ENCODE measurements around the gene ZNF335.
"Not testable (repeated sequence)": the region's sequence is repeated elsewhere in the genome, so short reads cannot be mapped to it uniquely, and the experiment has no call there.

ZNF335 gene

DNA sequence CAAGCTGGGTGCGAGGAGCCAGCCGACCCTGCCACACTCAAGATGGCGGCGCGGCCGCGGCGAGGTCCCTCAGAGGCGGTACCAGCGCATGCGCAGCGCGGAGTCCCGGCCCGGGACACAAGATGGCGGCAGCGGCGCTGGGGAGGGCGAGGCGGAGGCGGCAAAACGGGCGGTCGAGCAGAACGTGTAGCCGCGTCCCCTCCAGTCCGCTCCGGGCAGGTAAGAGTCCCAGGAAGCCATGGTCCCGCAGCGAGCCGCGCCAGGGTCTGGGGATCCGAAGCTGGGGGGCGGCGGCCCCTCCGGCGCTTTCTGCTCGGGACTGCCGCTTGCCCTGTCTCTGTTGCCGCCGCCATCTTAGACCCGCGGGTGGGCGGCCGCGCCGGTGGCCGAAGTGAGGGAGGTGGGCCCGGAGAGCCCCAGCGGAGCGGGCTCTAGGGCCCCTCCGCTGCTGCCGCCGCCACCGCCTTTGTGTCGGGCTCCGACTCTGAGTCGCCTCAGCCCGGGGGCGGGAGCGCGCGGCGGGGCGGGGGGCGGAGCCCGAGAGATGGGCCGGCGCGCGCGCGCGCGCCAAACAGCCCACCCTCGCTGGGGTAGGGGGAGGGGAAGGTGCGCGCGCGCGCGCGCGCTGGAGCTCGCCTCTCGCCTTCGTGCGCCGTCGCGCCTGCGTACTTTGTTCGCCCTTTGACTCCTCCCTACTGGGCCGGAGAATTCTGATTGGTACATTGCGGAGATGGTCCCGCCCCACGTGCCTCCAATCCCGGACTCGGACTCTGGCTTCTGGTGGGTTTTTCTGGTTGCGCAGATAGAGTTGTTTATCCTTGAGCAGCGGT, 37.2 kb downstream of the ZNF335 start, which contains the start of gene PCIF1:
Gene PCIF1 (plus strand): TSS at position 98 of the 830 bp plus-strand sequence. CDS start 4,317 bp downstream, outside the sequence.
- DNase-seq (ENCODE audit: insufficient read length) (peak; percentile 98), FAIRE-seq (peak; percentile 85)
- TF ChIP-seq POLR2AphosphoS5 (IDR thresholded peaks at IDR 0.05; ENCODE audit: low read depth, low read length) = peak; percentile 87
- TF ChIP-seq TAF1 (IDR thresholded peaks at IDR 0.05; ENCODE audit: borderline replicate concordance, low read depth, low read length) = peak; percentile 98
- TF ChIP-seq POLR2A (IDR thresholded peaks at IDR 0.05; ENCODE audit: low read depth, low read length) = peak; percentile 92

DNA sequence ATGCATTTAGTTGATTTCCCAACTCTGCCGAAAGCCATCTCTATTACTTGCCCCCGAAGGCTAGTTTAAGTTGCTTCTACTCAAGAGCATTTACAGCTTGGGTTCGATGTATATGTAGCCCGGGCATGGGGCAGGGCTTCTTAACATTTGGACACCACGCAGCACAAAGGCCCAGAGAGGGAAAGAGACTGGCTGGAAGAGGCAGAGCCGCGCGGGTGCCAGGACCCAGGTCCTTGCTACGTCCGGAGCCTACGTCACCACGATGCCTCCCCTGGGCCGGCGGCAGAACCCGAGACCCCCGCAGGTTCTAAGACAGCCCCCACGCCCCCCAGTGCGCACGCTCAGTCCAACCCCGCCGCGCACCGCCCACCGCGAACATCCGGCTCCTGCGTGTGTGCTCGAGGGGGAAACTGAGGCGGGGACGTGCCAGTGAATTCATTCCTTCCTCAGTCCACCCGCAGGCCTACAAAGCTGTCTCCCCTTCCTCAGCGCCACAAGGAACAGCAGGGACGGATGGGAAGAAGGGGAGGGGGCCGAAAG, 37.9 kb downstream of the ZNF335 start:
- FAIRE-seq = no peak

DNA sequence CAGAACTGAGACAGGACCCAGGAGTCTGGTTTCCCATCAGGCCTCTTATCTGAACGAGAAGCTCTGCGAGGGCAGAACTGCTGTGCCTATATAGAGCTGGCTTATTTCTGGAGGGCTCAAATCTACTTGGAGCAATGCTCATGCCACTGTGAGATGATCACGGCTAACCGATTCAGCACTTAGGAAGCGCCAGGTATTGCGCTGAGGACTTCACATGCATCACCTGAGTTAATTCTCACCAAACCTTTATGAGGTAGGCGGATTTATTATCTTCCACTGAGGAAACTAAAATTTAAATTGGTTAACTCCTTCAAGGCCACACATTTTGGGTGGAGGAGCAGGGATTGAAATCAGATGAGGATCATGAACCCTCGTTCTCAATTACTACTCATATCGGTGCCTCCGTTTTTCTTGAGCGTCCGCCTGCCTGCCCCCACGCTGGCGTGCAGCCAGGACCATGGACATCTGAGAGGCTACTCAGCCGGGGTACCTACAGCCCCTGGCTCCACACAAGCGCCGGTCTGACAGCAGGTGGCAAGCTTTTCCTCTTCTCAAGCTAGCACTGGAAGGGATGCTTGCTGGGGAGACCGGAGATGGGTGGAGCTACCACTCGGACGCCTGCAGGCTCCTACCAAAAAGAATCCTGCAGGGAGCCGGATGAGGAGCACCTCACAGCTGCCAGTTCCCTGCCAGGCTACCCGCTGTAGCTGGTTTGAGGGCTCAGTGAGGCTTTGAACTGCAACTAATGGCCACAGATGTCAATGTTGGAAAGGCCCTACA, 38.5 kb downstream of the ZNF335 start:
- FAIRE-seq (no peak), DNase-seq (ENCODE audit: insufficient read length) (peak; percentile 65)
- TF ChIP-seq POLR2AphosphoS5 (IDR thresholded peaks at IDR 0.05; ENCODE audit: low read depth, low read length) = no peak; the same call in 1 of the 2 replicates
- TF ChIP-seq POLR2A (IDR thresholded peaks at IDR 0.05; ENCODE audit: low read depth, low read length) = no peak
- TF ChIP-seq TAF1 (IDR thresholded peaks at IDR 0.05; ENCODE audit: borderline replicate concordance, low read depth, low read length) = no peak

More for the DNA sequence above, 37.9 kb downstream of the ZNF335 start:
- no peak for TF ChIP-seq POLR2A (IDR thresholded peaks at IDR 0.05; ENCODE audit: low read depth, low read length)
- no peak for TF ChIP-seq TAF1 (IDR thresholded peaks at IDR 0.05; ENCODE audit: borderline replicate concordance, low read depth, low read length)
- TF ChIP-seq POLR2AphosphoS5 (IDR thresholded peaks at IDR 0.05; ENCODE audit: low read depth, low read length) = no peak
- DNase-seq (ENCODE audit: insufficient read length) = peak; percentile 46

DNA sequence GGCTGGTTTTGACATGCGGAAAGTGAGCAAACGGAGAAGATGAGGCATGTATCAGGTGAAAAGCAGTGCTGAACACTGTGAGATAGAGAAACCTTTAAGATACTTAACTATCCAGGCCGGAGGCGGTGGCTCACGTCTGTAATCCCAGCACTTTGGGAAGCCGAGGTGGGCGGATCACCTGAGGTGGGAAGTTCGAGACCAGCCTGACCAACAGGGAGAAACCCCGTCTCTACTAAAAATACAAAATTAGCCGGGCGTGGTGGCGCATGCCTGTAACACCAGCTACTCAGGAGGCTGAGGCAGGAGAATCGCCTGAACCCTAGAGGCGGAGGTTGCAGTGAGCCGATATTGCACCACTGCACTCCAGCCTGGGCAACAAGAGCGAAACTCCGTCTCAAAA, 40.3 kb downstream of the ZNF335 start:
- not testable (repeated sequence) for FAIRE-seq; DNase-seq (ENCODE audit: insufficient read length)

DNA sequence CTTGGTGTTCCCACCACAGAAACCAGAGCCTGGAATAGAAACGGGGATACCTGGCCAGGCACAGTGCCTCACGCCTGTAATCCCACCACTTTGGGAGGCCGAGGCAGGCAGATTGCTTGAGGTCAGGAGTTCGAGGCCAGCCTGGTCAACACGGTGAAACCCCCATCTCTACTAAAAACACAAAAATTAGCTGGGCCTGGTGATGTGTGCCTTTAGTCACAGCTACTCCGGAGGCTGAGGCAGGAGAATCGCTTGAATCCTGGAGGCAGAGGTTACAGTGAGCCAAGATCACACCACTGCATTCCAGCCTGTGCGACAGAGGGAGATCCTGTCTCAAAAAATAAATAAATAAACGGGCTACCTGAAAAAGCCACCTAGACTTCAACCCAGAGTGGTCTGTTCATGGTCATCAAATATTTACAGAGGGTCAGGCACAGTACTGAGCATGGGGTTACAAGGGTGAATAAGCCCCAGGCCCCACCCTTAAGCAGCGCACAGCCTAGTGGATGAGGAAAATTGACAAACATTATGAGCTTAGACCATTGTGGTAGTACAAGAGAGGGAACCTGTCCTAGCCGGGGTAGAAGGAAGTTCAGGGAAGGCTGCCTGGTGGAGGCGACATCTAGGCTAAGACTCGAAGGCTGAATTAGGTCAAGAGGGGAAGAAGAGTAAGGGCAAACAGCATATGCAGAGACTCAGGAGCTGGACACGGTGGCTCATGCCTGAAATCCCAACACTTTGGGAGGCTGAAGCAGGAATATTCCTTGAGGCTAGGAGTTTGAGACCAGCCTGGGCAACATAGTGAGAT, 44.7 kb downstream of the ZNF335 start:
- no peak for FAIRE-seq
- TF ChIP-seq POLR2AphosphoS5 (IDR thresholded peaks at IDR 0.05; ENCODE audit: low read depth, low read length) (no peak), TAF1 (IDR thresholded peaks at IDR 0.05; ENCODE audit: borderline replicate concordance, low read depth, low read length) (no peak), POLR2A (IDR thresholded peaks at IDR 0.05; ENCODE audit: low read depth, low read length) (no peak)
- DNase-seq (ENCODE audit: insufficient read length) = no peak

DNA sequence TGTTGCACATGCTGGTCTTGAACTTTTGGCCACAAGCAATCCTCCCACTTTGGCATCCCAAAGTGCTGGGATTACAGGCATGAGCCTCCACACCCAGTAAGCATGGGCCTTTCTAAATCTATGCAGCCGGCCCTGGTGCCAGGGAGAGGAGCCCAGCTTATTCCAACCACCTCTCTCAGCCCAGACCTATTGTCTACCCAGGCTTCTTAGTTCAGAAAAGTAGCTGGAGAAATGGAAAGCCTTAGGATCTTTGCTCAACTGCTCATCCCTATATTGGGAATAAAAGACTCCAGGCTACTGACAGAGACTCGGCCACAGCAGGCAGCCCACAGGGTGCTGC, 45.3 kb downstream of the ZNF335 start:
- no peak for FAIRE-seq
- DNase-seq (ENCODE audit: insufficient read length) = no peak
- TF ChIP-seq POLR2A (IDR thresholded peaks at IDR 0.05; ENCODE audit: low read depth, low read length) (no peak), TAF1 (IDR thresholded peaks at IDR 0.05; ENCODE audit: borderline replicate concordance, low read depth, low read length) (no peak), POLR2AphosphoS5 (IDR thresholded peaks at IDR 0.05; ENCODE audit: low read depth, low read length) (no peak)

DNA sequence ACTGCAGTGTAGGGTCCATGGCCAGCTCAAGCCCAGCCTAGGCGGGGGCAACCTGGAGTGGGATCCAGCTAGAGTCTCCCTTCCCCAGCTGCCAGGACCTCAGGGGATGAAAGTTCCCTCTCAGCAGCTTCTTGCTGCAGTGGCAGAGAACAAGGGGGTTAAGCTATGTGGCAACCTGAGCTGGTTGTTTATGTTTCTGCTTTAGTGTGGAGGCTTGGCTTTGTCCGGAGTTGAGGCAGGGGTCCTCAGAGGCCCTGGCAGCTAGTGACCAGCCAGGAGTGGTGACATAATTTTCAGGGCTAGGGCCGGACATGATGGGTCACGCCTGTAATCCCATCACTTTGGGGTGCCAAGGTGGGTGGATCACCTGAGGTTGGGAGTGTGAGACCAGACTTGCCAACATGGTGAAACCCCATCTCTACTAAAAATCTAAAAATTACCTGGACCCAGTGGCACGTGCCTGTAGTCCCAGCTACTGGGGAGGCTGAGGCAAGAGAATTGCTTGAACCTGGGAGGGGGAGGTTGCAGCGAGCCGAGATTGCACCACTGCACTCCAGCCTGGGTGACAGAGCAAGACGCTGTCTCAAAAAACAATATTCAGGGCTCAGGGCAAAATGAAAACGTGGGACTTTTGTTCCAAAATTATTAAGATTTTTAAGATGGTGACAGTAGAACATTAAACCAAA, 46.0 kb downstream of the ZNF335 start:
- TF ChIP-seq POLR2AphosphoS5 (IDR thresholded peaks at IDR 0.05; ENCODE audit: low read depth, low read length) (no peak), POLR2A (IDR thresholded peaks at IDR 0.05; ENCODE audit: low read depth, low read length) (no peak), TAF1 (IDR thresholded peaks at IDR 0.05; ENCODE audit: borderline replicate concordance, low read depth, low read length) (no peak)
- FAIRE-seq (no peak), DNase-seq (ENCODE audit: insufficient read length) (no peak)

DNA sequence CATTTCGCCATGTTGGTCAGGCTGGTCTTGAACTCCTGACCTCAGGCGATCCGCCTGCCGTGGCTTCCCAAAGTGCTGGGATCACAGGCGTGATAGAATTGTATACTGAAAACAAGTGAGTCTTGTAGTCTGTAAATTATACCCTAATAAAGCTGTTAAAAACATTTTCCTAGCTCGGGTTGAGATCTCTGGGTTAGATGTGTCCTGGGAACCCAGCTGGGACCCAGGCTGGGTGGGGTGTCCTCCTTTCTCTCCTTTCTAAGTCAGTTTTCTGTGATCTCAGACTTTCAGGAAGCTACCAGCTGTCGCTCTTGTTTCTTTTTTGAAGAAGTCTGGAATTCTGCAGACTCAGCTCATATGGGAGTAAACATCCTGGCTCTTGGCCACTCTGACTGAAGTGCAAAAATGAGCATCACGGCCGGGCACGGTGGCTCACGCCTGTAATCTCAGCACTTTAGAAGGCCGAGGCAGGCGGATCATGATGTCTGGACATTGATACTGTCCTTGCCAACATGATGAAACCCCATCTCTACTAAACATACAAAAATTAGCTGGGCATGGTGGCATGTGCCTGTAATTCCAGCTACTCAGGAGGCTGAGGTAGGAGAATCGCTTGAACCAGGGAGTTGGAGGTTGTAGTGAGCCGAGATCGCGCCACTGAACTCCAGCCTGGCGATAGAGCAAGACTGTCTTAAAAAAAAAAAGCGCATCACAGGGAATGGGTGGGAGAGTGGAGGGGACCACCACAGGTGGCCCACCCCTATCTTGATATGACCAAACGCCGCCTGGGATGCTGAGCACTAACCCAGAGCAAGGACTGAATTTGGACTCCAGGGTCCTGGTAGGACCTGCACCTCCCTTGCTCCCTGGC, 47.4 kb downstream of the ZNF335 start:
- DNase-seq (ENCODE audit: insufficient read length) = no peak
- FAIRE-seq = no peak
- no peak for TF ChIP-seq POLR2AphosphoS5 (IDR thresholded peaks at IDR 0.05; ENCODE audit: low read depth, low read length)
- TF ChIP-seq TAF1 (IDR thresholded peaks at IDR 0.05; ENCODE audit: borderline replicate concordance, low read depth, low read length) = no peak
- no peak for TF ChIP-seq POLR2A (IDR thresholded peaks at IDR 0.05; ENCODE audit: low read depth, low read length)

DNA sequence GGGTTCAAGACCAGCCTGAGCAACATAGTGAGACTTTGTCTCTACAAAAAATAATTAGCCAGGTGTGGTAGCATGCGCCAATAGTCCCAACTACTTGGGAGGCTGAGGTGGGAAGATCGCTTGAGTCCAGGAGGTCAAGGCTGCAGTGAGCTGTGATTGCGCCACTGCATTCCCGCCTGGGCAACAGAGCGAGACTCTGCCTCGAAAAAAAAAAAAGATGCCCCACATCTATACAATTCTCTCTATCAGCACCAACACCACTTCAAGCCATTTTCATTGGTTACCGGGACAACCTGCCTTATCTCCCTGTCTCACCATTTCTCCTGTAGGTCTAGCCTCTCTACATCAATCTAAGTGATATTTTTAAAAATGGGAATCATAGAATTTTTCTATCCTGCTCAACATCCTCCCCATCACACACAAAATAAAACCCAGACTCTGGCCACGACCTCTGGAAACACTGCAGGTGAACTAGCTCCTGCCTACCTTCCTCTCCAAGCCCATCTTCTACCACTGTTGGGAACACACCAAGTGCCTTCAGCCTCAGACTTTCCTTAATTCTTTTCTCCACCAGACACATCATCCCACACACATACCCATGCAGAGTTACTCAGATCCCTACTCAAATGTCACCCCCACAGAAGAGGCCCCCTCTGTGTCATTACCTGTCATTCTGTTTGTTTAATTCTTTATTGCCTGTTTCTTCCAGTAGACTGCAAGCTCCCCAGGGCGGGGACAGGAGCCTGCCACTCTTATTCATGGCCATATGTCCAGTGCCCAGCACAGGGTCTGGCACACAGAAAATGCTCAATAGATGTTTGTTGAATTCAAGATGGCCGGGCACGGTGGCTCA, 50.4 kb downstream of the ZNF335 start:
- no peak for FAIRE-seq
- no peak for DNase-seq (ENCODE audit: insufficient read length)
- TF ChIP-seq POLR2AphosphoS5 (IDR thresholded peaks at IDR 0.05; ENCODE audit: low read depth, low read length) = no peak
- no peak for TF ChIP-seq TAF1 (IDR thresholded peaks at IDR 0.05; ENCODE audit: borderline replicate concordance, low read depth, low read length)
- no peak for TF ChIP-seq POLR2A (IDR thresholded peaks at IDR 0.05; ENCODE audit: low read depth, low read length)
